Measurements from ENCODE around the gene SEMA4C.
"Not testable (repeated sequence)": the region's sequence is repeated elsewhere in the genome, so short reads cannot be mapped to it uniquely, and the experiment has no call there.

The SEMA4C gene

GRCh38 chr2:96866986-96867755 lies 2.7 kb downstream of the SEMA4C start:
- H3K4me3 ChIP-seq (ENCODE audit: low read length) = peak overlapping the region; percentile 71
- H3K27ac ChIP-seq (ENCODE audit: low read length) = no peak overlapping the region
- no peaks in the 10 kb centered on the region for H3K9me3 ChIP-seq (ENCODE audit: control insufficient read depth, low read depth, low read length)
- no peak overlapping the region for H3K9ac ChIP-seq (ENCODE audit: low read length)
- H3K4me1 ChIP-seq (ENCODE audit: control insufficient read depth, low read depth, low read length) = peaks cover 12% of the 10 kb centered on the region
- H3K36me3 ChIP-seq (ENCODE audit: control insufficient read depth, low read depth, low read length) = peaks cover 45% of the 10 kb centered on the region
- H3K27me3 ChIP-seq (ENCODE audit: control insufficient read depth, insufficient read depth, low read length) = peaks cover 9% of the 10 kb centered on the region

GRCh38 chr2:96866586-96866985 lies 3.3 kb downstream of the SEMA4C start:
- Histone ChIP-seq H3K27ac (ENCODE audit: low read length) (no peak overlapping the region), H3K9me3 (ENCODE audit: control insufficient read depth, low read depth, low read length) (no peaks in the 10 kb centered on the region), H3K4me1 (ENCODE audit: control insufficient read depth, low read depth, low read length) (peaks cover 12% of the 10 kb centered on the region), H3K36me3 (ENCODE audit: control insufficient read depth, low read depth, low read length) (peaks cover 51% of the 10 kb centered on the region), H3K4me3 (ENCODE audit: low read length) (no peak overlapping the region), H3K27me3 (ENCODE audit: control insufficient read depth, insufficient read depth, low read length) (peaks cover 9% of the 10 kb centered on the region), H3K9ac (ENCODE audit: low read length) (no peak overlapping the region)

GRCh38 chr2:96866149-96866548 lies 3.7 kb downstream of the SEMA4C start:
- Histone ChIP-seq H3K4me1 (ENCODE audit: control insufficient read depth, low read depth, low read length) (peaks cover 12% of the 10 kb centered on the region), H3K4me3 (ENCODE audit: low read length) (no peak overlapping the region), H3K36me3 (ENCODE audit: control insufficient read depth, low read depth, low read length) (peaks cover 55% of the 10 kb centered on the region), H3K27me3 (ENCODE audit: control insufficient read depth, insufficient read depth, low read length) (peaks cover 8% of the 10 kb centered on the region), H3K9me3 (ENCODE audit: control insufficient read depth, low read depth, low read length) (no peaks in the 10 kb centered on the region), H3K27ac (ENCODE audit: low read length) (no peak overlapping the region), H3K9ac (ENCODE audit: low read length) (no peak overlapping the region)

- Histone ChIP-seq H3K27me3 (ENCODE audit: control insufficient read depth, insufficient read depth, low read length) (peaks cover 3% of the 10 kb centered on the region), H3K4me1 (ENCODE audit: control insufficient read depth, low read depth, low read length) (peaks cover 8% of the 10 kb centered on the region), H3K4me3 (ENCODE audit: low read length) (no peak overlapping the region), H3K9ac (ENCODE audit: low read length) (no peak overlapping the region), H3K27ac (ENCODE audit: low read length) (no peak overlapping the region), H3K9me3 (ENCODE audit: control insufficient read depth, low read depth, low read length) (no peaks in the 10 kb centered on the region), H3K36me3 (ENCODE audit: control insufficient read depth, low read depth, low read length) (peaks cover 60% of the 10 kb centered on the region)
Observed at GRCh38 chr2:96865654-96866053, 4.2 kb downstream of the SEMA4C start.

GRCh38 chr2:96864343-96865091 lies 5.4 kb downstream of the SEMA4C start:
- H3K27ac ChIP-seq (ENCODE audit: low read length) = no peak overlapping the region

GRCh38 chr2:96863575-96864342 lies 6.1 kb downstream of the SEMA4C start:
- Histone ChIP-seq H3K27ac (ENCODE audit: low read length) (no peak overlapping the region), H3K27me3 (ENCODE audit: control insufficient read depth, insufficient read depth, low read length) (no peaks in the 10 kb centered on the region), H3K9me3 (ENCODE audit: control insufficient read depth, low read depth, low read length) (no peaks in the 10 kb centered on the region), H3K36me3 (ENCODE audit: control insufficient read depth, low read depth, low read length) (peaks cover 63% of the 10 kb centered on the region), H3K4me3 (ENCODE audit: low read length) (no peak overlapping the region), H3K4me1 (ENCODE audit: control insufficient read depth, low read depth, low read length) (peaks cover 11% of the 10 kb centered on the region), H3K9ac (ENCODE audit: low read length) (no peak overlapping the region)

More at GRCh38 chr2:96864343-96865091, 5.4 kb downstream of the SEMA4C start:
- Histone ChIP-seq H3K36me3 (ENCODE audit: control insufficient read depth, low read depth, low read length) (peaks cover 63% of the 10 kb centered on the region), H3K4me1 (ENCODE audit: control insufficient read depth, low read depth, low read length) (peaks cover 8% of the 10 kb centered on the region), H3K9ac (ENCODE audit: low read length) (no peak overlapping the region), H3K4me3 (ENCODE audit: low read length) (no peak overlapping the region), H3K9me3 (ENCODE audit: control insufficient read depth, low read depth, low read length) (no peaks in the 10 kb centered on the region), H3K27me3 (ENCODE audit: control insufficient read depth, insufficient read depth, low read length) (no peaks in the 10 kb centered on the region)

GRCh38 chr2:96863056-96863455 lies 6.8 kb downstream of the SEMA4C start:
- not testable (repeated sequence) for H3K9me3 ChIP-seq (ENCODE audit: control insufficient read depth, low read depth, low read length); H3K27me3 ChIP-seq (ENCODE audit: control insufficient read depth, insufficient read depth, low read length); H3K9ac ChIP-seq (ENCODE audit: low read length); H3K4me3 ChIP-seq (ENCODE audit: low read length); H3K27ac ChIP-seq (ENCODE audit: low read length)
- Histone ChIP-seq H3K4me1 (ENCODE audit: control insufficient read depth, low read depth, low read length) (peaks cover 11% of the 10 kb centered on the region), H3K36me3 (ENCODE audit: control insufficient read depth, low read depth, low read length) (peaks cover 63% of the 10 kb centered on the region)

- Histone ChIP-seq H3K9me3 (ENCODE audit: control insufficient read depth, low read depth, low read length) (no peaks in the 10 kb centered on the region), H3K36me3 (ENCODE audit: control insufficient read depth, low read depth, low read length) (peaks cover 53% of the 10 kb centered on the region), H3K27me3 (ENCODE audit: control insufficient read depth, insufficient read depth, low read length) (no peaks in the 10 kb centered on the region), H3K9ac (ENCODE audit: low read length) (no peak overlapping the region), H3K4me3 (ENCODE audit: low read length) (no peak overlapping the region), H3K4me1 (ENCODE audit: control insufficient read depth, low read depth, low read length) (peaks cover 14% of the 10 kb centered on the region), H3K27ac (ENCODE audit: low read length) (no peak overlapping the region)
Observed at GRCh38 chr2:96861074-96861473, 8.8 kb downstream of the SEMA4C start.

GRCh38 chr2:96860065-96861029 lies 9.5 kb downstream of the SEMA4C start:
- no peak overlapping the region for H3K27ac ChIP-seq (ENCODE audit: low read length)
- H3K9ac ChIP-seq (ENCODE audit: low read length) = no peak overlapping the region
- H3K36me3 ChIP-seq (ENCODE audit: control insufficient read depth, low read depth, low read length) = peaks cover 45% of the 10 kb centered on the region
- H3K4me3 ChIP-seq (ENCODE audit: low read length) = no peak overlapping the region
- H3K9me3 ChIP-seq (ENCODE audit: control insufficient read depth, low read depth, low read length) = no peaks in the 10 kb centered on the region
- H3K27me3 ChIP-seq (ENCODE audit: control insufficient read depth, insufficient read depth, low read length) = no peaks in the 10 kb centered on the region
- peaks cover 14% of the 10 kb centered on the region for H3K4me1 ChIP-seq (ENCODE audit: control insufficient read depth, low read depth, low read length)

GRCh38 chr2:96859681-96860064 lies 10.2 kb downstream of the SEMA4C start:
- Histone ChIP-seq H3K9ac (ENCODE audit: low read length) (no peak overlapping the region), H3K9me3 (ENCODE audit: control insufficient read depth, low read depth, low read length) (no peaks in the 10 kb centered on the region), H3K36me3 (ENCODE audit: control insufficient read depth, low read depth, low read length) (peaks cover 39% of the 10 kb centered on the region), H3K27me3 (ENCODE audit: control insufficient read depth, insufficient read depth, low read length) (no peaks in the 10 kb centered on the region), H3K4me1 (ENCODE audit: control insufficient read depth, low read depth, low read length) (peaks cover 14% of the 10 kb centered on the region), H3K27ac (ENCODE audit: low read length) (no peak overlapping the region), H3K4me3 (ENCODE audit: low read length) (no peak overlapping the region)
